ENCODE measurements around the gene UNCX. TPM values are rescaled to one million over a fixed set of nuclear protein-coding genes. Genes with fewer than 3 reads are reported as not detected.

Gene UNCX
- total RNA-seq, result not detected in 2 replicates

DNA sequence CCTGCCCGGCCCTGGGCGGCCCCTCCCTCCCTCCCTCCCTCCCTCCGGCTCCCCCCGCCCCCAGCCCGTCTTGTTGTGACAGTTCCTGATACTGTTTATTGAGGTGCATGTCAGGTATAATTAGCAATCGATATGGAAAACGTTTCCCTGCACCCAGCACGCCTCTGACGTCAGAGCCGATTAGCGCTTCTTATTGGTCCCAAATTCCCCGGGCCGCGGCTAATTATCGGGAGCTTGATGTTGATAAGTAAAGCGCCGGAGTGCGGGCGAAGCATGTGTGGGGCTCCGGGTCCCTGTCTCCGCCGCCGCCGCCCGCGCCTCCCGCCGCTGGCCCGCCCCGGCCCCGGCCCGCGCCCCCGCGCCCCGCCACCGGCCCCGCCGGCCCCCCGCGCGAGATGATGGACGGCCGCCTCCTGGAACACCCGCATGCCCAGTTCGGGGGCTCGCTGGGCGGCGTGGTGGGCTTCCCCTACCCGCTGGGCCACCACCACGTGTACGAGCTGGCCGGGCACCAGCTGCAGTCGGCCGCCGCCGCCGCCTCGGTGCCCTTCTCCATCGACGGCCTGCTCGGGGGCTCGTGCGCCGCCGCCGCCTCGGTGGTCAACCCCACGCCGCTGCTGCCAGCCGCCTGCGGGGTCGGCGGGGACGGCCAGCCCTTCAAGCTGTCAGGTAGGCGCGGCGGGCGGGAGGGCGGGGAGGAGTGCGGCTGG is at the start of gene UNCX:
Gene UNCX, plus strand, starts transcription at position 250 of the 710 bp plus-strand sequence. Its CDS starts 146 bp downstream, at position 396.

Other genes with a start within 250 kb of the UNCX start
- gene CYP2W1, start 249.7 kb upstream of the UNCX start, total RNA-seq, result 1.8 TPM in 1 of 2 replicates, not detected in the other
- 0.14 and 2.8 TPM in 2 replicates for gene GPR146, start 188.3 kb upstream of the UNCX start, total RNA-seq
- gene GPER1, start 144.8 kb upstream of the UNCX start, total RNA-seq, result 3.4 and 4.8 TPM in 2 replicates
- 18.5 and 57.8 TPM in 2 replicates for gene ZFAND2A, start 72.7 kb upstream of the UNCX start, total RNA-seq
- 10.7 and 33.6 TPM in 2 replicates for gene MICALL2, start 226.6 kb downstream of the UNCX start, total RNA-seq